Neural progenitor cell (in vitro differentiated cells): Measurements from ENCODE around the gene RNF224. TPM values are rescaled to one million over a fixed set of nuclear protein-coding genes. Genes with fewer than 3 reads are reported as not detected.

Experiments used
- DNase-seq: peaks from one replicate; pipeline ENCODE4 v3.0.0-alpha.2; 2016; ENCODE audit warnings: low spot score
- H2AFZ ChIP-seq: fragments of 200-600 bp; sonication (generic); replicated peaks from 2 replicates; pipeline ENCODE4 v1.6.1; 2016; ENCODE audit warnings: antibody characterized with exemption
- H3F3A ChIP-seq: fragments of 200-600 bp; sonication (generic); 2 replicates; pipeline ENCODE4 v1.6.1; 2016; ENCODE audit warnings: antibody characterized with exemption, low read depth
- H3K27ac ChIP-seq: fragments of 200-600 bp; sonication (generic); 2 replicates; pipeline ENCODE4 v1.5.1; 2016; ENCODE audit warnings: mild to moderate bottlenecking
- H3K27me3 ChIP-seq: fragments of 200-600 bp; sonication (generic); 2 replicates; pipeline ENCODE4 v1.6.1; 2016; ENCODE audit warnings: mild to moderate bottlenecking, moderate library complexity
- H3K36me3 ChIP-seq: fragments of 200-600 bp; sonication (generic); 2 replicates; pipeline ENCODE4 v1.5.1; 2016
- H3K4me1 ChIP-seq: fragments of 200-600 bp; sonication (generic); 2 replicates; pipeline ENCODE4 v1.6.1; 2016; ENCODE audit warnings: mixed run types
- H3K4me2 ChIP-seq: fragments of 200-600 bp; sonication (generic); 2 replicates; pipeline ENCODE4 v1.6.1; 2016
- H3K4me3 ChIP-seq: fragments of 200-600 bp; sonication (generic); 2 replicates; pipeline ENCODE4 v1.5.1; 2016
- H3K79me2 ChIP-seq: fragments of 200-600 bp; sonication (generic); 2 replicates; pipeline ENCODE4 v1.6.1; 2016; ENCODE audit warnings: low read depth
- H3K9ac ChIP-seq: fragments of 200-600 bp; sonication (generic); 2 replicates; pipeline ENCODE4 v1.6.1; 2016
- H3K9me3 ChIP-seq: fragments of 200-600 bp; sonication (generic); 2 replicates; pipeline ENCODE4 v1.5.1; 2016; ENCODE audit warnings: low read depth
- H4K20me1 ChIP-seq: fragments of 200-600 bp; sonication (generic); 2 replicates; pipeline ENCODE4 v1.6.1; 2016; ENCODE audit warnings: low read depth
- H3K27ac Mint-ChIP-seq: 3 replicates; pipeline ENCODE4 v1.8.0; 2021; ENCODE audit warnings: mixed read lengths
- H3K27me3 Mint-ChIP-seq: 2 replicates; pipeline ENCODE4 v1.8.0; 2022; ENCODE audit warnings: low read depth, mild to moderate bottlenecking, inconsistent platforms, moderate library complexity, mixed read lengths; ENCODE audit not compliant: insufficient read depth
- H3K36me3 Mint-ChIP-seq: 3 replicates; pipeline ENCODE4 v1.8.0; 2021; ENCODE audit warnings: mixed read lengths
- H3K4me1 Mint-ChIP-seq: 3 replicates; pipeline ENCODE4 v1.8.0; 2021; ENCODE audit warnings: mixed read lengths
- H3K4me3 Mint-ChIP-seq: 3 replicates; pipeline ENCODE4 v1.8.0; 2021; ENCODE audit warnings: mild to moderate bottlenecking, moderate library complexity, mixed read lengths
- H3K9me3 Mint-ChIP-seq: 3 replicates; pipeline ENCODE4 v1.8.0; 2020; ENCODE audit warnings: mixed read lengths
- CTCF ChIP-seq: fragments of 200-600 bp; sonication (generic); IDR thresholded peaks from 2 replicates; pipeline ENCODE4 v1.5.1; 2017; ENCODE audit warnings: antibody characterized with exemption, mild to moderate bottlenecking
- EZH2 ChIP-seq: fragments of 200-600 bp; sonication (generic); IDR thresholded peaks from 2 replicates; pipeline ENCODE4 v1.6.1; 2017; ENCODE audit warnings: antibody characterized with exemption, mild to moderate bottlenecking, moderate library complexity
- EZH2phosphoT487 ChIP-seq: fragments of 200-600 bp; sonication (generic); IDR thresholded peaks from 2 replicates; pipeline ENCODE4 v1.6.1; 2017; ENCODE audit warnings: antibody characterized with exemption
- total RNA-seq: library from RNA; depleted of rRNA; stranded (reverse); fragments of >200 nt; gene quantifications from 2 replicates; pipeline ENCODE4 v1.2.3, GENCODE V29; 2015; ENCODE audit warnings: low replicate concordance

RNF224 gene
- total RNA-seq, 1 donor from 2014 or later, result not detected

- peaks cover 8% of the 10 kb centered on the region for H3K36me3 Mint-ChIP-seq
- DNase-seq, result no peak
- Histone ChIP-seq H3K4me2 (no peak overlapping the region), H3K9ac (no peak overlapping the region), H3K36me3 (no peaks in the 10 kb centered on the region), H3K27ac (no peak overlapping the region), H3K79me2 (no peaks in the 10 kb centered on the region), H3K27me3 (no peaks in the 10 kb centered on the region), H3K9me3 (no peaks in the 10 kb centered on the region), H2AFZ (no peak overlapping the region), H3F3A (peaks cover under 1% of the 10 kb centered on the region), H3K4me1 (peaks cover under 1% of the 10 kb centered on the region), H4K20me1 (no peaks in the 10 kb centered on the region), H3K4me3 (no peak overlapping the region)
- H3K27me3 Mint-ChIP-seq, result peaks cover 8% of the 10 kb centered on the region
- H3K4me1 Mint-ChIP-seq, result peaks cover 7% of the 10 kb centered on the region
- no peak overlapping the region for H3K4me3 Mint-ChIP-seq
- H3K9me3 Mint-ChIP-seq, result no peaks in the 10 kb centered on the region
- TF ChIP-seq EZH2phosphoT487, result no peak
- TF ChIP-seq CTCF, result no peak
- TF ChIP-seq EZH2, result no peak
- H3K27ac Mint-ChIP-seq, result no peak overlapping the region
These were observed 43.8 kb downstream of the RNF224 start for GRCh38 chr9:137270929-137271695.

GRCh38 chr9:137271696-137272076 lies 44.4 kb downstream of the RNF224 start:
- Mint-ChIP-seq H3K27ac (no peak overlapping the region), H3K36me3 (peaks cover 8% of the 10 kb centered on the region), H3K4me1 (peaks cover 10% of the 10 kb centered on the region), H3K9me3 (no peaks in the 10 kb centered on the region), H3K4me3 (no peak overlapping the region), H3K27me3 (peaks cover 8% of the 10 kb centered on the region)
- DNase-seq, result no peak
- H2AFZ ChIP-seq, result no peak overlapping the region
- H3F3A ChIP-seq, result peaks cover 7% of the 10 kb centered on the region
- H3K9ac ChIP-seq, result no peak overlapping the region
- H3K4me3 ChIP-seq, result no peak overlapping the region
- H3K36me3 ChIP-seq, result no peaks in the 10 kb centered on the region
- no peaks in the 10 kb centered on the region for H4K20me1 ChIP-seq
- TF ChIP-seq EZH2 (no peak), EZH2phosphoT487 (no peak), CTCF (no peak)
- no peak overlapping the region for H3K27ac ChIP-seq
- no peak overlapping the region for H3K4me2 ChIP-seq
- H3K4me1 ChIP-seq, result peaks cover 6% of the 10 kb centered on the region
- no peaks in the 10 kb centered on the region for H3K27me3 ChIP-seq
- H3K79me2 ChIP-seq, result no peaks in the 10 kb centered on the region
- H3K9me3 ChIP-seq, result no peaks in the 10 kb centered on the region

GRCh38 chr9:137272241-137273094 lies 45.2 kb downstream of the RNF224 start:
- no peaks in the 10 kb centered on the region for H3K9me3 Mint-ChIP-seq
- no peak overlapping the region for H3K4me3 Mint-ChIP-seq
- Histone ChIP-seq H2AFZ (no peak overlapping the region), H3K9ac (no peak overlapping the region), H3K4me2 (no peak overlapping the region), H3K9me3 (no peaks in the 10 kb centered on the region), H3F3A (peaks cover 14% of the 10 kb centered on the region), H3K4me1 (peaks cover 14% of the 10 kb centered on the region), H3K27ac (no peak overlapping the region), H4K20me1 (no peaks in the 10 kb centered on the region), H3K79me2 (no peaks in the 10 kb centered on the region), H3K4me3 (no peak overlapping the region), H3K27me3 (no peaks in the 10 kb centered on the region), H3K36me3 (no peaks in the 10 kb centered on the region)
- H3K27ac Mint-ChIP-seq, result no peak overlapping the region
- no peak for TF ChIP-seq EZH2phosphoT487
- peaks cover 8% of the 10 kb centered on the region for H3K36me3 Mint-ChIP-seq
- H3K27me3 Mint-ChIP-seq, result peaks cover 8% of the 10 kb centered on the region
- H3K4me1 Mint-ChIP-seq, result peaks cover 14% of the 10 kb centered on the region
- DNase-seq, result no peak
